ENCODE measurements around the gene FKBP1C.
"Not testable (repeated sequence)": the region's sequence is repeated elsewhere in the genome, so short reads cannot be mapped to it uniquely, and the experiment has no call there.

FKBP1C gene

DNA sequence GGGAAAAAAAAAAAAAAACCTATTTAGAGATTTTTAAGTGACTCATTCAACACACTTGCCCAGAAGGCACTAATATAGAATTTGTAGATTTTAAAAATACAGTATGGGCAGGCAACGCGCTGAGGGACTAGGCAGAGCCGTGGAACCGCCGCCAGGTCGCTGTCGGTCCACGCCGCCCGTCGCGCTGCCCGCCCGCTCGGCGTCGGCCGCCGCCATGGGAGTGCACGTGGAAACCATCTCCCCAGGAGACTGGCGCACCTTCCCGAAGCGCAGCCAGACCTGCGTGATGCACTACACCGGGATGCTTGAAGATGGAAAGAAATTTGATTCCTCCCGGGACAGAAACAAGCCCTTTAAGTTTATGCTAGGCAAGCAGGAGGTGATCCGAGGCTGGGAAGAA is at the start of gene FKBP1C:
TSS of gene FKBP1C (plus strand) at position 127 of the 400 bp plus-strand sequence.
- DNase-seq = not testable (repeated sequence)

DNA sequence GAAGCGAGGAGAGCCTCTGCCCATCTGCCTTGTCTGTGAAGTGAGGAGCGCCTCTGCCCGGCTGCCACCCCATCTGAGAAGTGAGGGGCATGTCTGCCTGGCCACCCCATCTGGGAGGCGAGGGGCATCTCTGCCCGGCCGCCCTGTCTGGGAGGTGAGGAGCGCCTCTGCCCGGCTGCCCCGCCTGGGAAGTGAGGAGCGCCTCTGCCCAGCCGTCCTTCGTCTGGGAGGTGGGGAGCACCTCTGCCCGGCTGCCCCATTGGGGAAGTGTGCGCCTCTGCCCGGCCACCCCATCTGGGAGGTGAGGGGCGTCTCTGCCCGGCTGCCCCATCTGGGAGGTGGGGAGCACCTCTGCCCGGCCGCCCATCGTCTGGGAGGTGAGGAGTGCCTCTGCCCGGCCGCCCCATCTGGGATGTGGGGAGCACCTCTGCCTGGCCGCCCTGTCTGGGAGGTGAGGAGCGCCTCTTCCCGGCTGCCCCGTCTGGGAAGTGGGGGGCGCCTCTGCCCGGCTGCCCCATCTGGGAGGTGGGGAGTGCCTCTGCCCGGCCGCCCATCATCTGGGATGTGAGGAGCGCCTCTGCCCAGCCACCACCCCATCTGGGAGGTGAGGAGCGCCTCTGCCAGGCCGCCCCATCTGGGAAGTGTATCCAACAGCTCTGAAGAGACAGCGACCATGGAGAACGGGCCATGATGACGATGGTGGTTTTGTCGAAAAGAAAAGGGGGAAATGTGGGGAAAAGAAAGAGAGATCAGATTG is 47.0 kb upstream of the FKBP1C start:
- not testable (repeated sequence) for DNase-seq

DNA sequence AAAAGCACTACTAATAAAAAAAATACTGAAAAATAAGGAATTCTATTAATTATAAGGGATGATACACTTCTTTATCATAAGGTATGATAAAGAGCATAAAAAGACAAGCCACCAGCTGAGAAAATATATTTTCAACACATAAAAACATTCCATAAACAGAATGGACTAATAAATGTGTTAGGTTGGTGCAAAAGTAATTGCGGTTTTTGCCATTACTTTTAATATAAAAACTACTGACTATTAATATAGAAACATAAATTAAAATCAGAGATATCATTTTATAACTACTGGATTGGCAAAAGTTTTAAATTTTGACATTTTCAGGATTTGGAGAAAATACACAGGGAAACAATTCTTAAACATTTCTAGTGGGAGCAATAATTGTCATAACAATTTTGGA is 37.1 kb upstream of the FKBP1C start:
- no peak for DNase-seq

DNA sequence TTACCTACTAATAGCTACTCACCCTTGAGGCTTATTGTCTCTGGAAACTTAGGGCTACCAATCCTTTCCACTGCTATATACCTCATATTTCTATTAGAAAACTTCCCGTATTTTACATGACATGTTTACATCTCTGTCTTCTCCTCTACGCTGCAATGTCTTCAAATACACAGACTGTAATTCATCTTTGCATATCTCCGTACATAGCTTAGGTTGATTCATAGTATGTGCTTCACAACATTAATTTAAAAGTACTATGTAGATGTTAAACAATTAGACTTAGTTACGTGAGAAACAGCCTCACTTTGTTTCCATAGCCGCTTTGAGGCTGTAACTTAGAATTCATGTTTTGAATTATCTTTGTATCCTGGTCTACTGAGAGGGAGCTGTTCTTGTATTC is 35.1 kb upstream of the FKBP1C start:
- no peak for DNase-seq

DNA sequence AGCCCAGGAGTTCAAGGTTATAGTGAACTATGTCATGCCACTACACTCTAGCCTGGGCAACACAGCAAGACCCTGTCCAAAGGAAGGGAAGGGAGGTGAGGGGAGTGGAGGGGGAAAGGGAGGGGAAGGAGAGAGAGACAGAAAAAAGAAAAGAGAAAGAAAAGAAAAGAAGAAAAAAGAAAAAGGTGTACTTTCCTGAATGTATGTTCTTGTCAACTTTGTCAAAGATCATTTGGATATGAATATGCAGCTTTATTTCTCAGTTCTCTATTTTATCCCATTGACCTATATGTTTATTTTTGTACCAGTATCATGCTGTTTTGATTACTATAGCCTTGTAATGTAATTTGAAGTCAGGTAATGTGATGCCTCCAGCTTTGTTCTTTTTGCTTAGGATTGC is 30.9 kb upstream of the FKBP1C start:
- DNase-seq = no peak

DNA sequence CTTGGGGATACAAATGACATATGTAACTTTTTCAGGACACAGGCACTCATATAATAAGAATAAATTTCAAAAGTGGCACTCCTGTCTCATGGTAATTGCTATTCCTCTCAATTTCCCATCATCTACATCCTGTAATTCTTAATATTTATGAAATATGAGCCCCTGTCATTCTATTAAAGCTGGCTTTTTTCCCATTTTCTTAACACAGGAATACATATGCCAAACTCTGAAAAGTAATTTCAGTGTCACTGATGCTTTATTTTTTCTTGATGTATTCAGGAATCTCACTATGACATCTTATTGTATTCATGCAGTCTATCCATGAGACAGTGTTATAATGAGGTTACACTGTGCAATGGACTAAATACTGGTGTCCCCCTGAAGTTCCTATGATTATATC is 24.3 kb upstream of the FKBP1C start:
- no peak for DNase-seq

DNA sequence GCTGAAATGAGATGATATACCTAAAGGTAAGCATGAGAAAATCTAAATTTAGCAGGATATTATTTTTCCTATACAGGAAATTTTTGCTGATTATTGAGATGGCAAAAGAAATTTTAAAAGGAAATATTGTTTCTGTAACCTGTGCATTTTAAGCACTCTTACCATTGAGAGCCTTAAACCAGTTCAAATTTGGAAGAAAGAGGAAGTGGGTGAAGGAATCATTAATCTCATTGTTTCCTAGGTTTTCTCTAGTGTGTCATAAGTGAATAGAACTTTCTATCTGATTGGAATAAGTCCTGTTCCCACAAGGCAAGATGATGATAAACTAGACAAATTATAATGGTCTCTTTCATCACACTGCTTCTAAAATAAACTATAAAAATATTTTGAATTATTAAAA is 22.4 kb upstream of the FKBP1C start:
- no peak for DNase-seq

DNA sequence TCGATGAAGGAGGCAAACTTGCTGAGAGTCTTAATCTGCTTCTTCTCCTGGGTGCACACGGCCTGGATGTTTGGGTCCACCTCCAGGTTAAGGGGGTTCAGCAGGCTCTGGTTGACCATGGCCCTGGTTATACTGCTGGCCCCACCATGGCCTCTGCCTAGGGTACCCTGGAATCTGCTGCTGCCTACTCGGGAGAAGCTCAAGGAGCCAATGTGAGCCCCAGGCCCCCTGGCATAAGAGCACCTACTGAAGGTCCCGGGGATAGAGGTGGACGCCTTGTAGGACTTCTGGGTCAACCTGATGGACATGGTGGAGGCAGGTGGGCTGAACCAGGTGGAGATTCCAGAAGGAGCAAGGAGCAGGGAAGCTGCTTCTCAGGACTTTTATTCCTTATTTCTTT is 17.9 kb upstream of the FKBP1C start:
- no peak for DNase-seq

DNA sequence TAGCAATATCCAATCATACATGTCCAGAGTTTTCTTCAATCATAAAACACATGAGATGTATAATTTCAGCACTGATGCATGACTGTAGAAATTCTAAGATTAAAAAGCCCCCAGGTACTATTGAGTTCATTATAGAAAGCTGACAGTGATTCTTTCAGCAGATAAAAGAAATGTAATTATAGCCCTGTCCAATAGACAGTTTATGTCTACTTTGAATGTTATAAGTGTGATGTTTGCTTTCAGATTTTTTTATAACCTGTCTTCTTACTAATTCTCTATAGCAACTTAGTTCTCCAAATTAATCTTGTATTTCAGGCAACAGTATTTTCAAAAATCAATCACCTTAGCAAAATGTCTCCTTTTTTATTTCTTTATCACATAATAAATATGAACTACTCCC is 13.5 kb upstream of the FKBP1C start:
- no peak for DNase-seq

DNA sequence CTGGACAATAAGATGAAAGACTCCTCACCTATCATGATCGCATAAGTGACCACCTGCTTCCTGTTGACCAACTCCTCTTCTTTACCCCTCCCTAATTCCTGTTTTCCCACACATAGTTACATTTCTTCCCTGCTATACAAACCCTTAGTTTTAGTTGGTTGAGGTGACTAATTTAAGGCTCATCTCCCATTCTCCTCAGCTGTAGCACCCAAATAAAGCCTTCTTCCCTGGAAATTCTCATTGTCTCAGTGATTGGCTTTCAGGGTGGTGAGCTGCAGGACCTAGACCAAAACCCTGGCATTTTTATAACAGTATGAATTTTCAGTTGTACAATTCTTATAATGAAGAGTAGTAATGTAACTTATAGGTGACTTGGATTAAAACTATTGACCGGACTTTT is 2.1 kb downstream of the FKBP1C start:
- no peak for DNase-seq

DNA sequence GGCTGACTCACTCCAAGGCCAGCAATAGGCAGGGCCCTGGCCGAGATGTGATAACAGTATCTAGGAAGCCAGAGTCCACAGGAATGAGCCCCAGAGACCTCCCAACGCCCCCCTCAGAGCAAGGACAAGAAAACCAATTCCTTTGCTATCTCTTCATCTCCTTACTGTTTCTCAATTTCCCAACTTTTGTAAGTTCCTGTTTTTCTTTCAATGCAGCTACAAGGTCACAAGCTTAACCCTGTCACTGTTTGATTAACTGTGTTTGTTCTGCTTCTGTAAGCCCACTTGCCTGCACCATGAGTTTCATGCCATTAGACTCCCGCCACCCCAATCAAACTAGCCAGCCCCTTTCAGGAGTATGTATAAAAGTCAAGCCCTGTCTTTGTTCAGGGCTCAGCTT is 3.5 kb downstream of the FKBP1C start:
- DNase-seq = no peak

DNA sequence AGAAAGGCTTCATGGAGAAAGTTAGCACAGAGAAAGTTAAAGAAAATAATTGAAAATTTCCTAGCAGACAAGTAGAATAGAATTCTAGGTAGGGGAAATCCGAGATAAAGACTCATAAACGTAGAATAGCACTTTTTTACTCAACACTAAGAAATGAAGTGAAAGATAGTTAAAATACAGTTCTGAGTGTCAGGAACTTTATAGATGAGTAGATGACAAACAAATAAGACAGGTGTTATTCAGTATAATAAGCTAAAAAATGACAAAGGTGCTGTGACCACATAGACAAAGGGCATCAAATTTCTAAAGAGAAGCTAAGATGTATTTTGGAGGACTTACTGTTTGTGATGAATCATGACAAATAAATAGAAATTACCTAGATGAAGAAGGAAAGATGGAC is 12.9 kb downstream of the FKBP1C start:
- no peak for DNase-seq

DNA sequence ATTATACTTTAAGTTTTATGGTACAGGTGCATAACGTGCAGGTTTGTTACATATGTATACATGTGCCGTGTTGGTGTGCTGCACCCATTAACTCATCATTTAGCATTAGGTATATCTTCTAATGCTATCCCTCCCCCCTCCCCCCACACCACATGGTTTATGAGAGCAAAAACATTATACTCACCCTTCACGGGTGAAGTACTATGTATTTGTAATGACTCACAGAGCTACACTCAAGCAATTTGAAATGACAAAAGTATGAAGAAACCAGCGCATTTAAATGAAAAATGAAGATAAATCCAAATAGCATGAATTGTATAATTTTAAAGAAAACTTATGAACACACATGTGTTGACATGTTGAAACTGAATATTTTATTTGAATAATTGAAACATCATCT is 14.7 kb downstream of the FKBP1C start:
- not testable (repeated sequence) for DNase-seq

DNA sequence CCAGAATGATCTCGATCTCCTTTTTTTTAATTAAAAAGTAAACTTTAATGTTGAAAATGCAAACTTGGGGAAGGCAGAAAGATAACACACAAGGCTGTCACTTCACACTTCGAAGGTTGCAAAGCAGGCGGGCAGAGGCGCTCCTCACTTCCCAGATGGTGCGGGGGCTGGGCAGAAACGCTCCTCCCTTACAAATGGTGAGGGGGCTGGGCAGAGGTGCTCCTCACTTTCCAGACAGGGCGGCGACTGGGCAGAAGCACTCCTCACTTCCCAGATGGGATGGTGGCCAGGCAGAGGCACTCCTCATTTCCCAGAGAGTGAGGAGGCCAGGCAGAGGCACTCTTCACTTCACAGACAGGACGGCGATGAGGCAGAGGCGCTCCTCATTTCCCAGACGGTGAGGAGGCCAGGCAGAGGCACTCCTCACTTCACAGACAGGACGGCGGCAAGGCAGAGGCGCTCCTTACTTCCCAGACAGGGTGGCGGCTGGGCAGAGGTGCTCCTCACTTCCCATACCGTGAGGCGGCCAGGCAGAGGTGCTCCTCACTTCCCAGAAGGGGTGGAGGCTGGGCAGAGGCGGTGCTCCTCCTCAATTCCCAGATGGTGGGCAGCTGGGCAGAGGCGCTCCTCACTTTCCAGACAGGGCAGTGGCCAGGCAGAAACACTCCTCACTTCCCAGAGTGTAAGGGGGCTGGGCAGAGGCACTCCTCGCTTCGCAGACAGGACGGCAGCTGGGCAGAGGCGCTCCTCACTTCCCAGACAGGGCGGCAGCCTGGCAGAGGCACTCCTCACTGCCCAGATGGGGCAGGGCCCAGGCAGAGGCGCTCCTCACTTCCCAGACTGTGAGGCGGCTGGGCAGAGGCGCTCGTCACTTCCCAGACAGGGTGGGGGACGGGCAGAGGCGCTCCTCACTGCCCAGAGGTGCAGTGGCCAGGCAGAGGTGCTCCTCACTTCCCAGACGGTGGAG is 16.9 kb downstream of the FKBP1C start:
- not testable (repeated sequence) for DNase-seq

DNA sequence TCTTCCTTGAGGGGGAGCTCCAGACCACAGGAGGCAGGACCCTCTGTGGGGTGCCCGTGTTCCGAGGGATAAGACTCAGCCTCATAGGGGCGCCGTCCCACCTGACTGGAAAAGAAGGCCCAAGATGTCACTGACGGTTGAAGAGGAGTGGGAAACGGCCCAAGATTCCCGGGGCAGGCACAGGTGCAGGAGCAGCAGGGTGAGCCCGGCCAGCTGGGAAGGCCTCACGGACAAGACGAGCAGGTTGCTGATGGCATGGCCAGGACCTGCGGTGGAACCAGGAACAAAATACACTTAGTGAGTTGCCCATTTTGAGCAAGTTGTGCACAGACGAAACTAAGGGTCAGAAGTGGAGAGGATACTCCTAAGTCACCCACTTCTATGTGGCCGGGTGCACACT is 18.8 kb downstream of the FKBP1C start:
- DNase-seq = not testable (repeated sequence)

DNA sequence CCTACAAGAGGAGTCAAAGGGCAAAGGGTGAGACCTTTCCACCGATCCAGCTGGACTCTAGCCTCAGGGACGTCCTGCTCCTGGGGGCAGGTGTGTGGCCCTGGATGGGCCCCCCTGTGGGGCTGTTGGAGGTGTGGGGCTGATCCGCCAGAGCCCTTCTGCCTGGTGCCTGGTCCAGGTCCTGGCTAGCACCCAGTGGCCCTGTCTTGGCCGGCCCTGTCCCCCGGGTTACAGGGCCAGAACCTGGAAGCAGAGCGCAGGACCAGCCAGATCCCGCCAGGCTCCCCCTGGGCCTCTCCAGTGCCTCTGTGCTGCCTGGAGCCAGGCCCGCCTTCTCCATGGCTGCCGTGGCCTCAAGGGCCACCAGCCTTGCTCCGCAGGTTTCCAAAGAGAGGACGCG is 19.2 kb downstream of the FKBP1C start:
- DNase-seq = not testable (repeated sequence)

DNA sequence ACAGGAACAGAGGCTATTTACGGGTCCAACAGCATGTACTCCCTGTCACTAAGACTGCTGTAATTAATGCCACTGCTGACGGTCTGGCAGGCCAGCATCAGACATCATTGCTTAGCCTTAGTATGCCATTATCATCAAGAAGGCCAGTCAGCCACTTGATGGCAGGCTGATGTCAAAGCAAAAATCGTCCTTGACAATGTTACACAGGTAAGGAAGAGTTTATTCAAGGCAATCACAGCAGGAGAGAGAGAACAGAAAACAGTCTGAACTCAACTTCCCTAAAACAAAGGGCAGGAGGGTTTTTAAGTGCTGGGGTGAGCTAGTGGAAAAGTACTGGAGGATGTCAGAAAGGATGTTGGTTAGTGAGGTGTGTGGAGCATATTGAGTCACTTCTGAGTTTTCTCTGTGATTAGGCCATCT is 25.1 kb downstream of the FKBP1C start:
- DNase-seq = no peak

DNA sequence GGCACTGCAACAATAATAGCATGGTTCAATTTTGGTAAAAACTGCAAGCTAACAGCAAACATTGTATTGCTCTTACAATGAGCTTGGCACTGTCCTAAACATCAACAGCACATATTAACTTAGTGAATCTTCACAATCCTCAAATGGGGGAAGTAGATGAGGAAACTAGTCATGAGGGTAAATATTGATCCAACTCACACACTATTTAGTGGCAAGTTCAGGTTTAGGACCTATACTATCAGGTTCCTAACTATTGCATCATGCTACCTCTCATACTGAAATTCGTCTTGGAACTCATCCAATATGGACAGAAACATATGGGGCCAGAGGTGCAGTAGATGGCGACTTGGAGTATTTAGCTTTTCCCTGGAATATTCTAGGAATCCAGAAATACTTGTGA is 34.2 kb downstream of the FKBP1C start:
- no peak for DNase-seq

DNA sequence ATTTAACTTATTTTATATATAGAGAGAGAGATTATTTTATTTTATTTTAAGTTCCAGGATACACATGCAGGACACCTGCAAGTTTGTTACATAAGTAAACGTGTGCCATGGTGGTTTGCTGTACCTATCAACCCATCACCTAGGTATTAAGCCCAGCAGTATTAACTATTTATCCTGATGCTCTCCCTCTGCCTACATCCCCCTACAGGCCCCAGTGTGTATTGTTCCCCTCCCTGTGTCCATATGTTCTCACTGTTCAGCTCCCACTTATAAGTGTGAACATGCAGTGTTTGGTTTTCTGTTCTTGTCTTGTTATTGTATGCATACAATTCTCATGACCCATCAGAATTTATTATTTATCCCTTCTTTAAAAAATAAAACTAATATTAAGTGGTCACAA is 34.6 kb downstream of the FKBP1C start:
- no peak for DNase-seq

DNA sequence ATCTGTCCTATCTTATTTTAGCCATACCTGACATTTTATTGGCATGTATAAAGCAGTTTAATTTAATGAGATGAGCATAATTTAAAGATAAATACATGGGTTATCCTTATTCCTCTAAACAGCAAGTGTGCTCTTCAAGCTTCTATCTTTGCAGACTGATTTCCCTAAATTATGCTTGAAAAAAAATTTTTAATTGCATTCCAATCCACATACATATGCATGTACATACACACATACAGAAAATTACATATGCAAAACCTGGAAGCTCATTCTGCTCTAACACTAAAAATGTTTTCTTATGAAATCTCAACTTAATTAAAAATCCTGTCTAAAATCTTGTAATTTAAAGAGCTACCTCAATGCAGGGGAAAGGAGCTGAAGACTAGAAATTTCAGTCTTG is 35.3 kb downstream of the FKBP1C start:
- DNase-seq = no peak

DNA sequence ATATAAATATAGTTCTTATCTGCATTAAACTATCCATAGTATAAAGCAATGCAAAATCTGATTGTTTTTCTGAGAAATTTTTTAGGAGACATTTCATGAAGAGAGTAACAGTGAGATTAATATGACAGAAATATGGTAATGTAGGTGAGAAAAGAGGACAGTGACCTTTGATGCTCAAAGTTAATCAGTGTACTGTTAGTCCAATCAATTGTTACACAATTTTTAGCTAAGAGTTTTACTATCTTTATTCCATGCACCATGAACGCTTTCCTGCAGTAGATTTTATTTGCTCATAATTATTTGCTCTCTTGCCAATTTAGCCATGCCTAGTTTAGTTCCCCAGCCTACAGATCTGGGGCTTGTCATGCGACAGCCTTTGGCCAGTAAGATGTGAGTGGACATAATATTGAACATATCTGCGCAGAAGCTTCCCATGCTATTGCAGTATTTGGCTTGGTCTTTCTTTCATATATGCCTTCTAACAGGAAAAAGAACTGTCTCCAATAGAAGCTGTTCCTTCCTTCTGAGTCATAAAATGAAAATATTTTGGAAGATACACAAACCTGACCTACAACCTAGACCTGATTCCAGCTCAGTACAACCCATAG is 38.7 kb downstream of the FKBP1C start:
- DNase-seq = no peak

DNA sequence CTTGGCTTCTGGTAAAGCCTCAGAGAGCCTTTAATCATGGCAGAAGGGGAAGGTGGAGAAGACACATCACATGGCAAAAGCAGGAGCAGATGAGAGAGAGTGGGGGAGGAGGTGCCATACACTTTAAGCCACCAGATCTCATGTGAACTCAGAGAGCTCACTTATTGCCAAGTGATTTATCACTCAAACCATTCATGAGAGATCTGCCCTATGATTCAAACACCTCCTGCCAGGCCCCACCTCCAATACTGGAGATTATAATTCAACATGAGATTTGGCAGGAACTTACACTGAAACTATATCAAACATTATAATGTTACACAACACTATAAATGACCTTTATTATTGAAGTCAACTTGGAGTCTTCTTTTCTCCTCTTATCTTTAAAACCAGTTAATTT is 47.9 kb downstream of the FKBP1C start:
- DNase-seq = no peak

DNA sequence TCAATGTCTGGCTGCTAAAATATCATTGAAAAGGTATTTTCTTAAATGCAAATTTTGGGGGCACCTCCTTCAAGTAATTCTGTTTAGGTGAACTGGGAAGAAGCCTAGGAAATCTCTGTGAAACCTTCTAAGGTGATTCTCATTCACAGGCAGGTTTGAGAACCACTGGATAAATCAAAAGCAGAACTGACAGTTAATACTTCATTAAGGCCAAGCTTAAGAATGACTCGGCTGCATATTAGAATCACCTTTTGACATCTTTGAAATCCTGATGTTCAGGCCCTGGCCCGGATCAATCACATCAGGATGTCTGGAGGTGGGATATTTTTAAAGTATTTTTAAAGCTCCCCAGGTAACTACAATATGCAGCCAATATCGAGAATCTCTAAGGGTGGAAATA is 50.6 kb downstream of the FKBP1C start:
- DNase-seq = no peak
